ENCODE data around the gene SCN3A.

GRCh38 chr2:165112133-165112573, 91.7 kb downstream of the SCN3A start:
- TF ChIP-seq POLR2AphosphoS5 (IDR thresholded peaks at IDR 0.05; ENCODE audit: insufficient read depth, low read depth, low read length): no peak
- no peak for TF ChIP-seq CTCF (IDR thresholded peaks at IDR 0.05; ENCODE audit: extremely low read depth in 1 of 2, insufficient read depth in 1 of 2, low read depth in 1 of 2, low read length in 2 of 2)
- TF ChIP-seq EZH2 (IDR thresholded peaks at IDR 0.05; ENCODE audit: borderline replicate concordance, low read depth, low read length, severe bottlenecking): no peak
- TF ChIP-seq POLR2A (IDR thresholded peaks at IDR 0.05; ENCODE audit: low read depth, low read length): no peak
